ENCODE data around the gene LYPD8.
A peak's percentile ranks its signal among the peaks of the same experiment; 100 is the strongest.

The LYPD8 gene

GRCh38 chr1:248697907-248698306 is 57.7 kb downstream of the LYPD8 start:
- DNase-seq (ENCODE audit: low spot score), result no peak

GRCh38 chr1:248696774-248697173 is 58.8 kb downstream of the LYPD8 start:
- no peak for DNase-seq (ENCODE audit: low spot score)

GRCh38 chr1:248696261-248696660 is 59.3 kb downstream of the LYPD8 start:
- no peak for DNase-seq (ENCODE audit: low spot score)

GRCh38 chr1:248695451-248696132 is 60.0 kb downstream of the LYPD8 start:
- peak; percentile 54 for DNase-seq (ENCODE audit: low spot score)

- DNase-seq (ENCODE audit: low spot score), result no peak
Measured at GRCh38 chr1:248691567-248692155, 63.9 kb downstream of the LYPD8 start.

Data from AG20443 (cell line).